ENCODE results near the gene STK33.

STK33 gene

DNA sequence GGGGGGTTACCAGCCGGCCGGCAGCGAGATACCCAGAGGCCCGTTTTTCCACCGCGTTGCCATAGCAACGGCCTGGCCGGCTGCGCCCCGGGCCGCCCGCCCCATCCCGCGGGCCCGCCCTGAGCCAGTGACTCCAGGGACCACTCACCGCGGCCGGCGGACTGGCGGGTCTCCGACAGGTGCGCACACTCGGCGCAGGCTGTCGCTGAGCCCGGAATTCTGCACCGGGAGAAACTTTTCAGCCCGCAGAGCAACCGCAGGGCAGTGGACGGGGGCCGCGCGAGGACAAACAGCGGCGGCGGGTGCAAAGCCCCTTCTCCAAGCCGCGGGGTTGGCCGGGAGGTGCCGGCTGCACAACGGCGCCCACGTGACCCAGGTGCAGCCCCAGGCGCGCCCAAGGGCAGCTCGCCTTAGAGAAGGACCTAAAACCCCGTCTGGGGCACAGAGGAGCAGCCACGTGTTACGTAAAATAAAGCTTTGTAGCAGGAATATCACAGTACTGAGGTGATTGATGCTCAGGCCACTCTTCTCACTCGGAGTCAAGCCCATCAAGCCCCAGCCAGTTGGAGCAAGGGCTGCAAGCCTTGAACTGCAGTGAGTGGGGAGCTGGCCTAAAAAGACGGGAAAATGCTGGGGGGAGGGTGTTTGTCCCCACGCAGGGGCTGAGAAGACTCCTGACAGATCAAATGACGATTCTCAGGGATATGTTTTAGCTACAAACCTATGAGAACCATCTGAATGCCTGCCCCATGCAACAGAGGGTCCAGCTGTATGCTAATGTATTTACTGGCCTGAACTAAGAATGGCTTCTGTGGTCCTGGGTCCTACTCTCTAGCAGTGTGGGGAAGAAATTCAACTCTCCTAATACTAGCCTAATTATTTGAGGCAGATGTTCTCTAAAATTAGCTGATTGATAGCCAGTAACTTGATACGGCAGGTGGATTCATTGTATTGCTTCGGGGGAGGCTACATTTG lies at the start of gene STK33:
TSS of gene STK33 (minus strand) at position 294 of the 975 bp plus-strand sequence. CDS start 119,323 bp downstream, outside the sequence.
- DNase-seq = peak; percentile 48

DNA sequence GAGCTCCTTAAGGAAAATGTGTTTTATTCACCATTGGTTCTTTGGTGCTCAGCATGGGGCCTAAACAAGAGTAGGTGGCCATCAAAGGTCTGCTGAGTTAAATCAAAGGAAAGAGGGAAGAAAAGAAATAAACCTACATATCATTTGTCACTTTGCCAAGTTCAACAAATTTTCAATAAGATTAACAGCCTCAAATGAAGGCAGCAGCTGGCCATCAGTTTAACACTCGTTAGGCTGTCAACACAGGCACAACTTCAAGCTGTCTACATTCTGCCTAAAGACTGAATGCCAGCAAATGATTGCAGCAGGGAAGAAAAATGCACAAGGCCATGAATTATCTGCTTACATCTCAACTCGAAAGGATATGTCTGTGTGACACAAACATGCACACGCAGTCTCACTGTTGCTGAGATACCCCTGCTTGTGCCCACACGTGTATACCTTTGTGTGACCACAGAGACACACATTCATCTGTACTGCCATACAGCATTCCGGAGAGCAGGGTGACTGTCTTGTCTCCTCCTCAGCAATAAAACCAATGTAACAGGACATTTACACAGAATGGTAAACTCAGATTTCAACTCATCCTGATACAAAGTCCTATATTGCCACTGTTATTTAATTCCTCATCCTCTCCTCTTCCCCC lies 48.3 kb upstream of the STK33 start:
- DNase-seq = no peak

DNA sequence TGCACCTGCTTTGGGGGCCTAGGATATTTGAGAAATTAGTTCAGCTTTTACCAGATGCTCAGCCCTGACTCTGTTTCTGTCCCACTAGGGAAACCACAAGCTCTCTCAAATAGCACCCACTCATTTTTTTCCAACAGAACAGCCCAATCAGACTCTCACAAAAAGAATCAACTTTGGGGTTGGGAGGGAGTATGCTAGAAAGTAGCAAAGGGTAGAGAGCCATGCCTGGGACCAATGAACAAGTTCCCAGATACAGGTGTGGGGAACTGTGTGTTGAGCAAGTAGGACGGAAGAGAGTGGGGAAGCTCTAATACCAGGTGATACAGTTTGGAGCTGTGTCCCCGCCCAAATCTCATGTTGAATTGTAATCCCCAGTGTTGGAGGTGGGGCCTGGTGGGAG lies 47.3 kb upstream of the STK33 start:
- DNase-seq = no peak

DNA sequence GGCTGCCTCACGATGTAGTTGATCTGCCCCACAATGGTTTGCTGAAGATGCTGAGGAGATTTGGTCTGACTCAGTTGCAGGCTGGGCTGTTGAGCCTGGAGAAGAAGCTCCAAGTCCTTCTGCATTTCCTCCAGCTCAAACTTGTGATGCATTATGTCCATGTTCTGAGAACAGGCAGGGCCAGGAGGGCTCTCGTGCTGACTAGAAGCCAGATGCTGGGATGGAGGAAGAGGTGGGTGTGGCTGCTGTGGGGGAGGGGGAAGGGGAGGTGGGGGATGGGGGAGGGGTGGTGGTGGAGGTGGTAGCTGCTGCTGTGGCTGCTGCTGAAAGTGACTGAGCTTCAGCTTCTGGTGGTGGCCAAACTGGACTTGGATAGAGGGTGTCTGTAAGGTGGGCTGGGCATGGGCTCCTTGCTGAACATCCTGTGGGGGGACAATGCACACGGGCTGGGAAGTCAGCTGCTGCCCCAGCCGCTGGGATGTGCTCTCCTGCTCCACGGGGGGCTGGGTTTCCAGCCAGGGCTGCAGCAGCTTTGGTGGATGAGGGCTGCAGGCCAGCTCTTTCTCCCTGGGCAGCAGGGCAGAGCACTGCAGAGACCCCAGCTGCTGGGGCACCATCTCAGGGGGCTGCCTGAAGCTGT lies 46.4 kb upstream of the STK33 start:
- DNase-seq = no peak

DNA sequence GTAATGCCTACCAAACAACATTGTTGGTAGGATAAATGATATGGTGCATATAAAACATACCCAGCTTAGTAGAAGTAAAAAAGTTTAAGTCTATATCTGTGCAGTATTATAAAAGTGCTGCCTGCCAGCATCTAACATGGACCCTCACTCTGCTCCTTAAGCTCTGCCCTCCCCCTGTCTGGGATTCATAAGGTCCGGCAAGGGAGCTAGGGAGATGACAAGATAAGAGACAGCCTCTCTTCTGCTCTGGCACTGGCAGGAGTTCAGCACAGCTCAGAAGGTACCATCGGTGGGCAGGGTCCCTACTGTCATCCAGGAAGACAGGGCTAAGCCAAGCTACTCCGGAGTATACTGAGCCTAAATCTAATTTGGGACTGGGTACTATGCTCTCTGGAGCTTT lies 45.6 kb upstream of the STK33 start:
- DNase-seq = no peak

DNA sequence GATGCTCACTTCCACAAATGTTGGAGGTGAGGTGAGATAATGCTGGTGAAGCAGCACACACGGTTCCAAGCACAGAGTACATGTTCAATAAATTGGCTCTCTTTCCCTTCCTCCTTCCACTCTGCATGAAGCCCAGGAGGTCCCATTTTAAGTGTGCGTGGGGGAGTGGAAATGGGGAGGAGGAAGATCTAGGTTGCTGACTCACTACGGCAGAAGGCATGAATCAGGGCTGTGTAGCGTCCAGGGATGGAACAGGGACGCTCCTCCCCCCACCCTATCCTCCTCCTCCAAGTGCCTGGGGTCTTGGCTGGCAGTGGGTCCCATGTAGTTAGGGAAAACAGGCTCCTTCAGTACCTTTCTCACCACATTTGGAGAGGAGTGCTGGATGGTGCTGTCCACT lies 44.3 kb upstream of the STK33 start:
- no peak for DNase-seq

DNA sequence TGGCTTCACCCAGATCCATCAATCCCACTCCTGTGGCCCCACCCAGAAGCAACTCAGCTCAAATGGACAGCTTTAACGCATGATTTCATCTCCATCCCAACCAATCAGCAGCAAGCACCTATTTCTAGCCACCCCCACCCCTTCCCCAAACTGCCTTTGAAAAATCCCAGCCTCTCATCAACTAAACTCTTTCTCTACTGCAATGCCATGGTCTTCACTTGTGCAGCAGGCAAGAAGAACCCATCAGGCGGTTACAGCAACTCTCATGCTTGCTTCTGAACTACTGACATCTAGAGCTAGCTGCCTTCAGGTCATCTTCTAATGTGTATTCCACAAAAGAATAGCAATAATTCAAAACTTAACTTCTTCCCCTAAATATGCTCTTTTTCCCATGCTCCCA lies 42.1 kb upstream of the STK33 start:
- no peak for DNase-seq

DNA sequence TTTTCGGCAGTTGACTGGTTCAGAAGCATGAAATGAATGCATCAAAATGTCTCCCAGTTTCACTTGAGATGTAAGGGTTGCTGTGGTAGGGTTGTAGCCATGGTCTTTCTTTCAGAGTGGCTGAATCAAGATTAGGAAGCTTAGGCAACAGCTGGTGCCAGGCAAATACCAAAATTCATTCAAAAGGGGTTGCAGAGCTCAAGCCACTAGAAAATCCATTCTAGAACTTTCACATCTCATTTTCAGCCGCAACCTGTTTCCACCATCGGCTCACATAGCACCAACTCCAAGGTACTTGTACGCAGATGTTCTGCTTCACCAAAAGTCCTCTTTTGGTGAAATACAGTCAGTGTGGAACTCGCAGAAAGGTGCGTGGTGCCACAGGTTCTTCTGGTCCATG lies 40.5 kb upstream of the STK33 start:
- DNase-seq = no peak

DNA sequence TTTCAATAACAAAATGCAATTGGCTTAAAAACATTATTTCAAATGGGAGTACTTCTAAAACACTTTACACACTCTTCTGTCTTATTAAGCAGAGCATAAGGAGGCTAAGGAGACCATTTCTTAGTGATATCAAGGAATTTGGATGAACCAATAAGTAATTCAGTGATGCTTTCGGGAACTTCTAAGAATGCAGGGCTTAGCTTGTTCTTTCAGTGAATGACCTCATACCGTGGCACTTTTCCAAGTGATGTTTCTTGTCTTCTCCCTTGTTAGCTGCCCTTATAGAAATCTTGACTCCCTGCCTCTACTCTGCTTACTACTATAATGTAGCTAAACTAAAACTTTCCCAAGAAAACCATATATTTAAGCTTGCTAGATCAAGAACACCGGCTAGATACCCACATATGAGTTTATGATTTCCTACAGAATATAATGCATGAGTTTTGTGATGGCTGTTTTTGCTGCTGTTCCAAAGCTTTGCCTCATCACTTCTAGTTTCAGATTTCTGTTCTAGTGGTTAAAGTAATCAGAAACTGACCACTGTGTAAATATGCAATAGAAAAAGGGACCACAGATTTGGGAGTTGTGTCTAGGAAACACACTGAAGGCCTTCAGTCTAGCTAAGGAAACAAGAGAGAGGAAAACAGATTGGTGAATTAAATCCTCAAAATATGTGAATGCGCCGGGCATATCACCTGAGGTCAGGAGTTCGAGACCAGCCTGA lies 37.5 kb upstream of the STK33 start:
- no peak for DNase-seq

DNA sequence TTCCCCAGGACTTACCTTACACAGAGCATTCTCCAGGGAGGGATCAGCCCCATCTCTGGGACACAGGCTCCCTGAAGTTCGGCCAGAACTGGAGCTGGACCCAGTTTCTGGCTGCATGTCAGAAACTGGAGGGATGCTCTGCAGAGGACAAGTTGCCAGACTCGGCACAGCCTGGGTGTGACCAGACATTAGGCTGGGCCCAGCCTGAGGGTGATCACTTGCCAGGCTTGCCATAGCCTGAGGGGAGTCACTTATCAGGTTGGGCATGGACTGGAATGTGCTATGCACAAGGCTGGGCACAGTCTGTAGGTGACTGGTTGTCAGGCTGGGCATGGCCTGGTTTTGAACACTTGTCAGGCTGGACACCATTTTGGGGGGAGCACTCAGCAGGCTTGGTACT lies 30.7 kb upstream of the STK33 start:
- no peak for DNase-seq

DNA sequence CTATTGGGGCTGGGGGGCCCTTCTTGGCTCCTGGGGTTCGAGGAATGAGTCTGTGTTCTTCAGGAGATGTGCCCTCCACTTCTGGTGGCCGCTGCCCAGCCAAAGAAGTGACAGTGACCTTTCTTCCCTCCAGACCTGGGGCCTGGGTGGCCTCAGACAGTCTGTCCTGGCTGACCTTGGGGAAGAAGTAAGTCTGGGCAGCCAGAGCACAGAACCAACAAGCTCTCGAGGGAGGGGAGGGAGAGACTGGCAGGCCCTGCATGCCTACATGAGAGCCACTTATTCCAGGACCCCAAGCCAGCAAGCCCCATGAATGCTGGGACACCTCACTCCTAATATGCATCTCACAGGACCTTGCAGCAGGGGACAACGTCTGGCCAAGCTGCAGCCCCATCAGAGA lies 27.1 kb upstream of the STK33 start:
- DNase-seq = no peak

DNA sequence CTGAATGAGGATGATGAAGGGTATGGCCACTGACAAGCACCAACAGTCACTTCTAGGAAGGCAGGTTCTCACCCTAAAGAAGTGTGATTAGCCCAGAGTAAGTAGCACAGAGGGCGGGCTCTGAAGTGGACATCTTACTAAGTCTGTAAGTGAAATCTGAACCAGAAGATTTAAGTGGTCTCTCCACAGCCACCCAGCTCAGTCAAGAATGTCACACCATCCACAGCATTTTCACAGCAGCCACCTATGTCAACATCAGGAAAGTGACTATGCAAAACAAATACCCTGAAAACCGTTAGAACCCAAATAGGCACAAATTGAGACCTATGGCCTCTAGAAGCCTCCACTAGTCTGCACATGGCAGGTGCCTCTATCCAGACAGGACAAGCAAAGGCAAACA lies 23.0 kb upstream of the STK33 start:
- DNase-seq = no peak

DNA sequence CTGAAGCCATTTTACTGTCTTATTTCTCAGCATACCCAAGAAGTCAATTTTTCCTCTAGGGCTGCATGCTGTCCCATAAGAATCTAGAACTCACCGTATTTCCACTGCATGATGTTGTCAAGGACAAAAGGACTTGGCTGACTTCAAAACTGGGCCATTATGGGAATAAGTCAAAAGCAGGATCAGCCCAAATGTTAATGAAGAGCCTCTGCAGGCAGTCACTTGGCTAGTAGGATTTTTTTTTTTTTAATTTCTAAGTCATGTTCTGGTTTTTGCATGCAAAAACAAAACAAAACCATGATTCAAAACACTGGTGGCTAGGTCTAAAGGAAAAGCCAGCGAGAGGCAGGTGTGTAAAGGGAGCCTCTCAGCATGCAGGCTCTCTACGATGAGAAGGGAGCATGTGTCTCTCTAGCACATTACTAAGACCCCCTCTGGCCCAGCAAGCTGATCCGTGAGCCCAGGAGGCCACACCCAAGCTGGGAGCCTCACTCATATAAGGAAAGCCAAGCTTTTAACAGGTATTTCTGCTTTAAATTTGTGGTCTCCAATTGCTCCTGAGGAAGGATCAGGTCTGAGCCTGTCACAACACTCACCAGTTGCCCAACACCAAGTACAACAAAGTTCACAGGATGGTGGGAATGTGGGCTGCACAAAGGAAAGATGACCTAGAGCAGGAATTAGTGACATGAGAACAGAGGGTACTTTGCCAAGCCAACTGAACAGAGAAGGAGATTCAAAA lies 21.4 kb upstream of the STK33 start:
- no peak for DNase-seq

DNA sequence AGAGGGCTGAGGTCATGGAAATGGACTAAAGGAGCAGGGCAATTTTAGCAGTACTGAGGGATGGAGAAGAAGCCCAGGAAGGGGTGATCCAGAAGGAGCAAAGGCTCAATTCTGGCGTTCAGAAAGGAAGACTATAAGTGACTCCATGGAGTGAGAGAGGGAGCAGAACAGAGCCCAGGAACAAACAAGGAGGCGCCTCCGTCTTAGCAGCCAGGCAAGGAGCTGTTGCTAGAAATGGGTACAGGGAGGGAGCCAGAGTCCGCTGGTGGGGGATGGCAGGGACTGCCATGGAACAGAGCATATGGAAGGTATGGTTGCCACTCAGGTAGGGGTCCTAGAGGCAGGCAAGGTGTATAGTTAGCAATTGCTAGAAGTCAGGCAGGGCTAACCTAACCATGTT lies 20.5 kb upstream of the STK33 start:
- no peak for DNase-seq

DNA sequence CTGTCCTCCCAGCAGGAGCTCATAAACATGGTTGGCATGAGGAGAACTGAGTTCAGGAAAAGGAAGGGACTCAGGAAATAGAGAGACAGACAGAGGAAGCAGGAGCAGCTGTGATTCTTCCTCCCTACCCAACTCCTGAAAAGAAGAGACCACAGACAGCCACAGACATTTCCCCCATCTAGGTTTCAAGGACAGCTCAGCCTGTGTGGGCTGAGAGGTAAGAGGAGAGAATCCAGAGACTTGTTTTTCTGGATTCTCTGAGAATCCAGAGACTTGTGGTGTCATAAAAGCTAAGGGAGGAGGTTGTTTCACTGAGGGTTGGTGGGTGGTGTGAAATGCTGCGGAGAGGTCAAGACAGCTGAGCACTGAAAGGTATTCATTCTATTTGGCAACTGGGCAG lies 19.0 kb upstream of the STK33 start:
- no peak for DNase-seq

DNA sequence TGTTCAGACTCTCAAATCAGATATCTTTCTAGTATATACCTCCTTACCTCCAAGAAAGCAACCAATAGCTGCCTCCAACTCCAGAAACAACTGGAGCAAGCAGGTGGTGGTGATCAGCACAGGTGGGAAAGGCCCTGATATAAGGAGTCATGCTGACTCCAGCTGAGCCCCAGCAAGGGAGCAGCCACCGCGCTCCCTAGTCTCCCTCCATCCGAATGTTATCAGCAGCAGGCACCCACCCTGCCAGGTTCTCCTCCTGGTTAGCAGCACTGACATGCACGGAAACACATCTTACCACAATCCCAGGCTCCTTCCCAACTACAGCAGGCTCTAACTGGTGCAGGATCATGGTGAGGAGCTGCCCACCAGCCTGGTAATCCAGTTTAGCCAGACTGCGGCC lies 18.5 kb upstream of the STK33 start:
- DNase-seq = no peak

DNA sequence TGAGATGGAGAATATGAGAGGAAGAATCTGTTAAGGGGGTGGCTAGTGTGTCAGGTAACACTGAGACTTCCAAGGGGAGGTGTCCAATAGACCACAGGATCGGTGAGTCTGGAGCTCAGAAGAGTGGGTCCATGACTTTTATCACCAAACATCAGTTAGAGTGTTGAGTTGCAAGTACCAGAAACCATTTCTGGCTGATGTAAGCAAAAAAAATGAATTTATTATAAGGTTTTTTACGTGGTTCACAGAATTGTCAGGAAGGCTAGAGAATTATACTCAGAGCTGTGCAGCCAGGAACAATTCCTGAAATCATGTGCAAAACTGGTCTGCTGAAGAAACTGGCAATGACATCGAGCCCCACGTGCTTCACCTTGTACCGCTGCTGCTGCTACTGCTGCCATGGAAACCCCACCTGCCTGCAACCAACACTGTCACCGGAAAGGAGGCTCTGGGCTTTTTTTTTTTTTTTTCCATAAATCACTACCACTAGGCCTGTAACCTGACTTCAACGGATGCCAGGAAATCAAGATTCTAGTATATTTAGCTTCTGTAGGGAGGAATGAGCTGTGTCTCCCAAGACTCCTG lies 16.6 kb upstream of the STK33 start:
- DNase-seq = peak; percentile 48

DNA sequence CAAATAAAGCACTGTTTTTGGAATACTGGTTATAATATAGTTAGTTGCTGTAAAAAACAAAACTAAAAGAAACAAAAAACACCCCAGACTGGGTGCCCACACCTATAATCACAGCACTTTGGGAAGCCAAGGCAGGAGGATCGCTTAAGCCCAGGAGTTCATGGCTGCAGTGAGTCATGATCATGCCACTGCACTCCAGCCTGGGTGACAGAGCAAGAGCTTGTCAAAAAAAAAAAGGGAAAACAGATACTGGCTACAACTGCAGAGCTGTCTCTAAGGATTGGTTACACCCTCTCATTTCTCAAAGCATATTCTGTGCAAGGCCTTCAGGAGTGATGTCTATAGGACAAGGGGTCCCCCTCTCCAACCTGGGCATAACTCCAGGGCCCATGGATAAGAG lies 14.6 kb upstream of the STK33 start:
- DNase-seq = no peak

DNA sequence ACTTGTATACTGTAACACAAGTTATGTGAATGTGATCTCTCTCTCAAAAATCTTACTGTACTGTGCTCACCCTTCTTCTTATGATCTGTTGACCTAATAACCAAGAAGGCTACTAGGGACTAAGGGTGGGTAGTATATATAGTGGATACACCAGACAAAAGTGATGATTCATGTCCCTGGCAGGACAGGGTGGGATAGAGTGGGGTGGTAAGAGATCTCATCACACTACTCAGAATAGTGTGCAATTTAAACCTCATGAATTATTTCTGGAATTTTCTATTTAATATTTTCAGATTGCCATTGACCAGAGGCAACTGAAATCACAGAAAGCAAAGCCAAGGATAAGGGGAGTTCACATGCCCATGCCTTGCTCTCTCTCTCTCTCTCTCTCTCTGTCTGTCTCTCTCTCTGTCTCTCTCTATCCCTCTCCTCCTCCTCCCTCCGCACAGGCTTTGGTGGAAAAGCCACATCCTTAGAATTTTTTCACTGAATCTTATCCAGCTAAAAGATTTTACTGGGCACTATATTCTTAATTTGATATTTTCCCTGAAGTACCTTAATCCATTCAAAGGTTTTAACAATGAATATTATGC lies 12.0 kb upstream of the STK33 start:
- DNase-seq = no peak

DNA sequence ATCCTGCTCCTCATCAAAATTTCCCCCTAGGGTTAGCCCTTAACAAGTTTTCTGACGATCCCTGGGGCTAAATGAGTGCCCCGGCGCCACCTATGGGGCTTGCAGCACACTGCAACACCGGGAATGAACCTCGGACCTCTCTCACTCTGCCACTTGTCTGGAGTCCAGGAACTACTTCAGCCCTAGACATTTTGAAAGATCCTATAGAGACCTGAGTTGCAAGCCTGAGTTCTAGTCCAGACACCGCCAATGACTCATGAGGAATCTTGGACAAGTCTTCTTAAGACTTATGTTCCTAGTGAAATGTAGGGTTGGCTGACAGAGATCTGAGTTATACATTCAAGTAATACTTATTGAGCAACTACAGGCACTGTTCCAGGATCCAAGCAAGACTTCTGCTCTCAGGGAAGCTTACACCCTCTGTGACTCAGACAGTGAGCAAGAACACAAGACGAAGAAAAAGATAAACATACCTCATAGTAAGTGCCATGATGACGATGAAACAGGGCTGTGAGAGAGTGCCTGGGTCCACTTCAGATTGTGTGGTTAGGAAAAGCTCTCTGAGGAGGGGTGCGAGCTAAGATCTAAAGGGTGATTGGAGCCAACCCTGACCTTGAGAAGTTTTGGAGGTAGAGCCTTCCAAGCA lies 10.2 kb upstream of the STK33 start:
- no peak for DNase-seq

DNA sequence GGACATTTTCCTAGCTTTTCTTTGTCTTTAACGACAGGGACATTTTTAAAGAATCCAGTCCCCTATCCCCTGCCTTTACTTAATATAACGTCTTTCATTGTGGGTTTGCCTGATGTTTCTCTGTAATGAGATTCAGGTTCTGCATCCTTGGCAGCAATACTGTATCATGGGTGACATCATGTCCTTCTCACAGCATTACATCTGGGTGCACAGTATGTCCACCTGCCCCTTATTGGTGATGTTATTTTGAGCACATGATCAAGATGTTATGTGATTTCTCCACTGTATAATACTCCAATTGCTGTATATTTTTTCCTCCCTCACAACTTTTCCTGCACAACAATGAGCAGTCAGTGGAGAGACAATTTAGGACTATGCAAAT lies 9.7 kb upstream of the STK33 start:
- no peak for DNase-seq
